SK-MEL-5 (cell line): ENCODE measurements around the gene ZNF497. TPM values are rescaled to one million over a fixed set of nuclear protein-coding genes. Genes with fewer than 3 reads are reported as not detected.
"Not testable (repeated sequence)": the region's sequence is repeated elsewhere in the genome, so short reads cannot be mapped to it uniquely, and the experiment has no call there.

Source experiments
- DNase-seq: peaks from one replicate; pipeline ENCODE4 v3.0.0-alpha.2; 2016; ENCODE audit warnings: low read depth, low spot score
- in situ Hi-C: cut with HindIII; loops from 2 replicates; pipeline ENCODE4 v1.10.0; 2016; ENCODE audit warnings: low sequenced_read_pairs, high pct_unique_total_duplicates, low pct_unique_long_range_greater_than_20kb
- total RNA-seq: library from RNA; depleted of rRNA; stranded (reverse); fragments of >200 nt; shearing (Covaris generic); gene quantifications from 2 replicates; pipeline ENCODE4 v1.2.3, GENCODE V29; 2014

Gene ZNF497
- total RNA-seq, 1 experiment from 2014 or later = 0.40 TPM

- in situ Hi-C loops = no loop called here
Measured at GRCh38 chr19:58334691-58335249, 27.8 kb downstream of the ZNF497 start.

GRCh38 chr19:58332697-58333096 is 29.9 kb downstream of the ZNF497 start:
- in situ Hi-C loops = no loop called here

More at GRCh38 chr19:58334691-58335249, 27.8 kb downstream of the ZNF497 start:
- DNase-seq = no peak

DNA sequence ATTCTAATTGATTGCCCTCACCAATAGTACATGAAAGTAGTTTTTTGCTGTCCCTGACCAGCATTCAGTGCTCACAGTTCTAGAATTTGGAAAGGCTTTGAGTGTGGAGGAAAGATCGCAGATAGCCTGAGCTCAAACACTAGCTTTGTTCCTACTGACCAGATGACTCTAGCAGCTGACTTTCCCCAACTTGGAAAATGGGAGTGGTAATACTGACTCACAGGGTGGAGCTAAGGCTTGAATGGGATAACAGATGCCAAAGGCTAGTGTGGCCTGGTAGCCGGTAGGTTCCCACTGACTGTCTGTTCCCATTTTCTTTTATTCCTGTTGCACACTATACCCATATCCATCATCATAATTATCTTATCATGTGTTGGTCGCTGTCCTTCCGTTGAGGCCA is 32.1 kb downstream of the ZNF497 start:
- peak; percentile 97 for DNase-seq
- in situ Hi-C loops = no loop called here

More at GRCh38 chr19:58332697-58333096, 29.9 kb downstream of the ZNF497 start:
- DNase-seq = no peak

DNA sequence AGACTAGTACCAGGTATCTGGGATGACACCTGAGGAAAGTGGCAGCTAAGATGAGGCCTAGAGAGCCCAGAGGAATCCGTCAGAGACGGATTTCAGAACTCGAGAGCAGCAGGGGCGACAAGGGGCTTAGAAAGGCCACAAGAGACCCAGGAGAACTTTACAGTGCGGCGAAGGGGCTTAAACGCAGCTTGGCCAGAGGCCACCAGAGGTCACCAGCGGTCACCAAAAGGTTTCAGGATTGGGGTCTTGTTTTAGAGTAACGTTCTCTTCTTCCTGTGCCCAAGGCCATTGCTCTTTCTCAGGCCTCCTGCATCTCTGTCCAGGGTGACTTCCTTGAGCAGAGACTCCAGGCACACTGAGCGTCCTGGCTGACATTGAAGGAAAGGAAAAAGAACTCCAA is 33.6 kb downstream of the ZNF497 start:
- DNase-seq = peak; percentile 55
- in situ Hi-C loops = no loop called here

GRCh38 chr19:58326914-58327726 is 35.4 kb downstream of the ZNF497 start, which contains the start of gene ZSCAN22:
TSS of gene ZSCAN22 (plus strand) at chr19:58326994. CDS start at chr19:58334803, 7,809 bp downstream.
- in situ Hi-C loops = no loop called here
- peak; percentile 94 for DNase-seq

- DNase-seq = no peak
- in situ Hi-C loops = no loop called here
Measured at GRCh38 chr19:58326501-58326913, 36.0 kb downstream of the ZNF497 start.

GRCh38 chr19:58325311-58326022 is 37.1 kb downstream of the ZNF497 start:
- no peak for DNase-seq
- in situ Hi-C loops = no loop called here

GRCh38 chr19:58319241-58319640 is 43.3 kb downstream of the ZNF497 start:
- in situ Hi-C loops = no loop called here
- no peak for DNase-seq

DNA sequence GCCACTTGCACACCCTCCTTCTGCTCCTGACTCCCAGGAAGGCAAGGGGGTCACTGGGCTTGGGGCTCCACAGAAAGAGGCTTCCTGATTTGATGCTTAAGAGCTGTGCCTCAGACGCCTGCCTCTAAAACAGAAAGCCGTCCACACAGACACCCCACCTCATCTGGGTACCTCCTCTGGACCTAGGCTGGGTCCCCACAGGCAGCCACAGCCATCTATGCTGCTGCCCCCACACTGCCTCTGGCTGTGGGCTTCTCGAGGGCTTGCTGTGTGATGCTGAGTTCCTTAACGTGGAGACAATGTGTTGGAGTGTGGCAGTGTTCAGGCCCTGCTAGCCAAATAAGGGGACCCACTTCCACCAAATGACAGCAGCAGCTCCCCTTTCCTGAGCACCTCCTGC is 44.3 kb downstream of the ZNF497 start:
- in situ Hi-C loops = no loop called here
- DNase-seq = no peak

DNA sequence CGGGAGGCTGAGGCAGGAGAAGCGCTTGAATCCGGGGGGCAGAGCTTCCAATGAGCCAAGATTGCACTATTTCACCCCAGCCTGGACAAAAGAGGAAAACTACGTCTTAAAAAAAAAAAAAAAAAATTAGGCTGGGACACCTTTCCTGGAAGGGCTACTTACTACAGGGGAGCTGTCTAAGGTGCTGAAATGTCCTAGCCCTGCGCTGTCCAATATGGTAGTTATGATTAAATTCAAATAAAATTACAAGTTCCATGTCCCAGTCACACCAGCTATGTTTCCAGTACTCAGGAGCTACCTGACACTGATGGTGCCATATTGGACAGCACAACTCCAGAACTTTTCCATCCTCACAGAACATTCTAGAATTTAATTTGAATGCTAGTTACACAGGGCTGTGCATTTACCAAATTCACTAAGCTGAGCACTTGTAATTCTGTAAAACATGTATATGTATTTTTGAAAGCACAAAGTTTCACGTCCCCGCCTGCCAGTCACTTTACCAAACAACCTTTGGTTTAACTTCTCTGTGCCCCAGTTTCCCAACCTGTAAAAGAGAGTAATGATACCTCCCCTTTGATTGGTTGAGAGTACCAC is 45.0 kb downstream of the ZNF497 start:
- DNase-seq = peak; percentile 6
- in situ Hi-C loops = no loop called here

DNA sequence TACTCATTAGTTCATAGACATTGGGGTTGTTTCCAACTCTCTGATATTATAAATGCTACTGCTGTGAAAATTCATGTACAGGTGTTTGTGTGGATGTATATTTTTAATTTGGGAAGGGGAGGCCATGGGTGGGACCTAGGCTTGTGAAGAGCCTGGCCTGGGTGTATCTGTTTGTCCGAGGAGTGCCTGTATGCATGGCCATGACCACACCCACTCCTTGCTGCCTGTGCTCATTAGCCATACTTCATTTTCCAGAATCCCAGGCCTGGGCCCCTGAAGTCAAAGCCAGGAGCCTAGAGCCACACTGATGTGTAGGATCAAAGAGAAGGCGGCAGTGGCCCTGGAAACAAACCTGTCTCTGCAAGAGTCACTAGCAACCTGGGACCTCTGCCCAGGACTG is 47.0 kb downstream of the ZNF497 start:
- in situ Hi-C loops = no loop called here

DNA sequence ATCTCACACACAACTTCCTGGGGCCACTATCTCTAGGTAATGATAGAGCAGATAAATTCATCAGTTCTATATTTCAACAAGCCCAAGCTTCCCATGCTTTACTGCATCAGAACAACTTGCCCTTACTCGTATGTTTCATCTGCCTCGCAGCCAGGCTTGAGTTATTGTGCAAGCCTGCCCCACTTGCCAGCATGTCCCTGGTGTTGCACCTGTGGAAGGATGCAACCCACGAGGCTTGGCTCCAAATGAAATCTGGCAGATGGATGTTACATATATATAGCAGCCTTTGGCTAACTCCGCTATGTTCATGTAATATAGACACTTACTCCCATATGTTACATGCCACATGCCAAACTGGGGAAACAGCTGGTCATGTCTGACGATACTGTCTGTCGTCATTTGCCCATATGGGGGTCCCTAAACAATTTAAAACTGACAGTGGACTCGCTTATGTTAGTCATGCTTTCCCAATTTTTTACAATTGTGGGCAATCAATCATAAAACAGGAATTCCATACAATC is 51.1 kb downstream of the ZNF497 start:
- DNase-seq = no peak
- in situ Hi-C loops = no loop called here

More for the DNA sequence above, 47.0 kb downstream of the ZNF497 start:
- DNase-seq = no peak

DNA sequence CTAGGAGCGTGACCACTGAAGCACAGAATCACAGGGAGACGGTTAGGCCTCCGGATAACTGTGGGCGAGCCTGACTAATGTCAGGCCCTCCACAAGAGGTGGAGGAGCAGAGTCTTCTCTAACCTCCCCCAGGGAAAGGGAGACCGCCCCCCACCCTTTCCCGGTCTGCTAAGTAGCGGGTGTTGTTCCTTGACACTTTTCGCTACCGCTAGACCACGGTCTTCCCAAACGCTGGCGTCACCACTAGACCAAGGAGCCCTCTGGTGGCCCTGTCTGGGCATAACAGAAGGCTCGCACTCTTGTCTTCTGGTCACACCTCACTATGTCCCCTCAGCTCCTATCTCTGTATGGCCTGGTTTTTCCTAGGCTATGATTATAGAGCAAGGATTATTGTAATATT is 51.9 kb downstream of the ZNF497 start:
- in situ Hi-C loops, DNase-seq: not testable (repeated sequence)

DNA sequence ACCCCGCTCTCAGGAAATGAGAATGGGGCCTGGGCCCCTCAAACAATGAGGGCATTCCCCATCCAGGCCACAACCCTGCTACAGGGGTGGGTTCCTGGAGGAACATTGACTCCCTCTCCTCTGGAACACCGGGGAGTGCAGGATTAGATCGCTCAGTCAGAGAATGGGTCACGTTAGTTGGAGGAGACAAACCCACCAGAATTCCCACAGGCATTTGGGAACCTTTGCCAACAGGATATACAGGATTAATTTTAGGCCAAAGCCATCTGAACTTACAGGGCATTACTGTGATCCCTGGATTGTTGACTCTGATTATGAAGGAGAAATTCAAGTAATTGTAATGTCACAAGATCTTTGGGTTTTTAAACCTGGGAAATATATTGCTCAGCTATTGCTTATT is 54.8 kb downstream of the ZNF497 start:
- DNase-seq = no peak
- in situ Hi-C loops = no loop called here

DNA sequence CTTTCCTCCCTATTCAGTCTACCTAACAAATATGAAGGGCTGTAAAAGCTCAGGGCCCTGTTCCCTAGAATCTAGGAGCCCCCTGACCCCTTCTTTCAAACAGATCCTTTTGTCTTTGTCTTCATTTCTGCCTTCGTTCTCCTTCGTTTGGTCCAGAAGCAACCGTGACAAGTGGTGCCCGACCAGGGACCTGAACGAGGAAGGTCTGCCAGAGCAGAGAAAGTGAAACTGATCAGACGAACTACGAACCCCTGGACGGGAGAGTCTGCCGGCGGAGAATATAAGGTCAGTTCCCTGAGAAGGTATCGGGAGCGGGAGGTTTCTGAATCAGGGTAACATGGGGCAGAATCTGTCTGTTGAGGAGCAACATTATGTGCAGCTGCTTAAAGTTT is 56.6 kb downstream of the ZNF497 start:
- in situ Hi-C loops = no loop called here
- DNase-seq = no peak

DNA sequence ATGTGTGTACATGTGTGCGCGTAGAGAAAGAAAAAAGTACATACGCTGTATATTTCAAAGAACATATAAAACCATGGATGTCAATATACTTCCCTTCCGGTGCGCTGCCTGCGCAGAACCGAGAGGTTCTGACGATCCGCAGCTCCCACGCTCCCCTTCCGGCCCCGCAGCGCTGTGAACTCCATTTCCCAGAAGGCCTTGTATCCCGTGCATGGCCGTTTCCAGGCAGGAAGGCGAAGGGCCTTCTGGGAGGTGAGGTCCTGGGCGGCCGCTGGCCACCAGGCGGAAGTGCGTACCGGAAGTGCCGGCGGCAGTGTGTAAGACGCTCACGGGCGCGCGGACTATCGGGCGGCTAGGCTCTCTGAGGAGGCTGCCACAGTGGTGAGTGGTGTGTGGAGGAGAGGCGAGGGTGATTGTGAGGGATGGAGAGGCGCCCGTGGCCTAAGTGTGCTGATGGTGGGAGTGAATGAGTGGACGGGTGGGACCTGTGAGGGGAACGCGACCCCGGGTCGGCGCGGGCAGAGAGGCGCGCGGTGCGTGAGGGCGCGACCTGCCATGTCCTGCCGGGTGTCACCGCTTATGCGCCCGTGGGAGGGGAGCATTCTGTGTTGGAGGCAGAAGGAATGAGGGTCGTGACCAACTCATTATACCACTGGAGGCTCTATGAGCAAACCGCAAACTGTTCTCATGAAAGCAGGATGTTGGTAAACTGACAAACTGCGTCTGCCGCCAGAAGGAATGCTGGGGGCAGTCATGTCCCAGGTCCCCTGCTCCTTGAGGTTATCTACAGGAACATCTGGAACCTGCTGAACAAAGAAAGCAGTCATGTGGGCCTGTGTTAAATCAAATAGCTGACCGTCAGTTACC is 57.3 kb downstream of the ZNF497 start, which contains the start of gene ERVK3-1:
TSS of gene ERVK3-1 (plus strand) at position 313 of the 867 bp plus-strand sequence. CDS start 6,792 bp downstream, outside the sequence.
- in situ Hi-C loops = no loop called here

DNA sequence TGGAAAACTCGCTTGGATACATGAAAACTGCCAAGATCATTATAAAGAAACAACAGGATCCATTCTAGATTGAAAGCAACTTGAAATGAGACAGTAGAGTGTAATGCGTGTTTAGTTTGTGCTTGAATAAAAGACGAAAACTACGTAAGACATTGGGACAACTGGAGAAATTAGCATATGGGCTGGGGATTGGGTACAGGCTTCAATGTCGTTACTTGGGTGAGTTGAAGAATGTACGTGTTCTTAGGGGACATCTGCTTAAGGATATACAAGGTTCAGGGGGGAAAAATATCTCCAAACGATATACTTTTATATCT is 57.8 kb downstream of the ZNF497 start:
- no peak for DNase-seq
- in situ Hi-C loops = no loop called here

More for the DNA sequence above, 57.3 kb downstream of the ZNF497 start, which contains the start of gene ERVK3-1:
- DNase-seq = peak; percentile 97
